Measurements from ENCODE around the gene GARIN5B. TPM values are rescaled to one million over a fixed set of nuclear protein-coding genes. Genes with fewer than 3 reads are reported as not detected.

GARIN5B gene
- total RNA-seq, 1 experiment from 2014 or later, result 0.13 TPM

DNA sequence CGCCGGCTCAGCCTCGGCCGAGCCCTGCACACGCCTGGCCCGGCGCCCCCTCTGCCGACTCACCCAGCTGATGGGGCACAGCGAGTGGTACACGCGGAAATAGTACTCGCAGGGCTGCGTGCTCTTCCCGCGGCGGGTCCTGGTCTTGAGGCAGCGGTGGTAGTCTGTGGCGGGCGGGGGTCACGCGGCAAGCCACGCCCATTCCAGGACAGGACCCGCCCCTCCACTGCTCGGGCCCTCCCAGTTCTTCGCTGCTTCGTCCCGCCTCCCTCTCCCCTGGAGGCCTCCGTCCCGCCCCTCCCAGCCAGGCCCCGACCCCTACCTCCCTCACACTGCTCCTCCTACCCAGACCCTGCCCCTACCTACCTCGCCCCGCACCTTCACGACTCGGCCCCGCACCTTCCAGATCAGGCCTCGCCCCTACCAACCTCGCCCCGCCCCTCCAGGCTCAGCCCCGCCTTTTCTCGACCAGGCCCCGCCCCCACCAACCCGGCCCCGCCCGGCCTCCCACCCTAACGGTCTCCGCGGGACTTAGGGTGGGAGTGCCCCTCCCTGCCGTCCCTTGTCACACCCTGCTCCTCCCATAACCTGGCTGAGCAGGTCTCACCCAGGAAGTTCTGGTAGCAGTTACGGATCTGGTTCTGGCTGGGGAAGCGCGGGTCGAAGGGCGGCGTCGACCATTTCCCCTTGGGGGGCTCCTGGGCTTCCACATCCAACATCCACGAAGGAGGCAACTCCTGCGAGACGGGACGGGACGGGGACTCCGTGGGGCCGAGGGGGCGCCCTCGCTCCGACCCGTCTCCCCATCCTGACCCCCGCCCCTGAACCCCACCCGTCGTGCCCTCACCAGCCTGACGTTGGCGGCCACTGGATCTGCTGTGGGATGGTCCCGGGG is 9.0 kb downstream of the GARIN5B start:
- H3K27me3 Mint-ChIP-seq (ENCODE audit: low read depth), result peaks cover 82% of the 10 kb centered on the region
- peak overlapping the region; percentile 65 for H3K4me2 ChIP-seq (ENCODE audit: insufficient read depth, insufficient read length, low read length)
- no peak overlapping the region for H3K27ac Mint-ChIP-seq
- H2BK5ac ChIP-seq (ENCODE audit: insufficient read length, low read length), result no peak overlapping the region
- H3K9me3 Mint-ChIP-seq, result no peaks in the 10 kb centered on the region; a peak in 1 of 5 replicates
- H3K27ac ChIP-seq (ENCODE audit: insufficient read length, low read depth, low read length), result no peak overlapping the region
- peak overlapping the region; percentile 60 to 85 for H3K4me3 Mint-ChIP-seq
- TF ChIP-seq, protein P1, sequence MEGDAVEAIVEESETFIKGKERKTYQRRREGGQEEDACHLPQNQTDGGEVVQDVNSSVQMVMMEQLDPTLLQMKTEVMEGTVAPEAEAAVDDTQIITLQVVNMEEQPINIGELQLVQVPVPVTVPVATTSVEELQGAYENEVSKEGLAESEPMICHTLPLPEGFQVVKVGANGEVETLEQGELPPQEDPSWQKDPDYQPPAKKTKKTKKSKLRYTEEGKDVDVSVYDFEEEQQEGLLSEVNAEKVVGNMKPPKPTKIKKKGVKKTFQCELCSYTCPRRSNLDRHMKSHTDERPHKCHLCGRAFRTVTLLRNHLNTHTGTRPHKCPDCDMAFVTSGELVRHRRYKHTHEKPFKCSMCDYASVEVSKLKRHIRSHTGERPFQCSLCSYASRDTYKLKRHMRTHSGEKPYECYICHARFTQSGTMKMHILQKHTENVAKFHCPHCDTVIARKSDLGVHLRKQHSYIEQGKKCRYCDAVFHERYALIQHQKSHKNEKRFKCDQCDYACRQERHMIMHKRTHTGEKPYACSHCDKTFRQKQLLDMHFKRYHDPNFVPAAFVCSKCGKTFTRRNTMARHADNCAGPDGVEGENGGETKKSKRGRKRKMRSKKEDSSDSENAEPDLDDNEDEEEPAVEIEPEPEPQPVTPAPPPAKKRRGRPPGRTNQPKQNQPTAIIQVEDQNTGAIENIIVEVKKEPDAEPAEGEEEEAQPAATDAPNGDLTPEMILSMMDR (conservative IDR thresholded peaks at IDR 0.05), result no peak
- no peak overlapping the region for H3K14ac ChIP-seq (ENCODE audit: insufficient read depth, low read length)
- H2AK5ac ChIP-seq (ENCODE audit: insufficient read length, low read length), result no peak overlapping the region
- no peaks in the 10 kb centered on the region for H3K79me2 ChIP-seq (ENCODE audit: insufficient read depth, low read length)
- peak overlapping the region; percentile 54 for H3K18ac ChIP-seq (ENCODE audit: insufficient read length, low read depth, low read length)
- H3K27me3 ChIP-seq (ENCODE audit: insufficient read depth, low read length), result peaks cover 17% of the 10 kb centered on the region; the same call in 1 of the 2 replicates
- H2BK15ac ChIP-seq (ENCODE audit: low read depth, low read length), result no peak overlapping the region
- H3K4me1 Mint-ChIP-seq, result peaks cover 48 to 51% of the 10 kb centered on the region in 2 experiments
- no peak overlapping the region for H4K8ac ChIP-seq (replicated peaks; ENCODE audit: insufficient read length, low read depth, low read length)
- no peaks in the 10 kb centered on the region for H3K9me3 ChIP-seq (ENCODE audit: control insufficient read depth, low read depth, low read length)
- H2BK20ac ChIP-seq (ENCODE audit: low read depth, low read length, poor library complexity, severe bottlenecking), result no peak overlapping the region
- no peaks in the 10 kb centered on the region for H3K79me1 ChIP-seq (ENCODE audit: insufficient read depth, low read depth, low read length, poor library complexity, severe bottlenecking)
- no peak overlapping the region for H3K4ac ChIP-seq (ENCODE audit: low read depth, low read length)
- H3K9ac ChIP-seq (ENCODE audit: extremely low read depth, insufficient read length, low read length), result no peak overlapping the region
- H4K20me1 ChIP-seq (ENCODE audit: control insufficient read depth, insufficient read depth, insufficient read length), result no peaks in the 10 kb centered on the region
- DNase-seq, result peak; percentile 88
- H2BK12ac ChIP-seq (ENCODE audit: insufficient read length, low read depth, low read length), result no peak overlapping the region
- H3T11ph ChIP-seq (ENCODE audit: low read length), result no peak overlapping the region
- no peak overlapping the region for H4K5ac ChIP-seq (ENCODE audit: insufficient read length, low read depth, low read length)
- no peak overlapping the region for H4K91ac ChIP-seq (ENCODE audit: insufficient read length, low read depth, low read length)
- no peak overlapping the region for H3K23ac ChIP-seq (ENCODE audit: insufficient read length, low read depth, low read length)
- no peak overlapping the region for H3K56ac ChIP-seq (ENCODE audit: insufficient read length, low read depth, low read length)
- no peak overlapping the region for H2BK120ac ChIP-seq (ENCODE audit: low read depth, low read length, poor library complexity, severe bottlenecking)
- peaks cover 2 to 31% (median 6%) of the 10 kb centered on the region in 3 experiments; a peak in 5 of 7 replicates for H3K36me3 Mint-ChIP-seq (ENCODE audit: insufficient read depth in 1 of 3, low read depth in 3 of 3)
- no peaks in the 10 kb centered on the region; the same call in 1 of the 2 replicates for H3K4me1 ChIP-seq (ENCODE audit: insufficient read depth, low read length)
- no peak overlapping the region for H2AFZ ChIP-seq (ENCODE audit: low read length)
- H3K23me2 ChIP-seq (ENCODE audit: insufficient read length, low read depth, low read length, poor library complexity, severe bottlenecking), result peaks cover 7% of the 10 kb centered on the region
- WGBS (ENCODE audit: extremely low coverage, insufficient read length, low lambda C conversion rate), result no CpG with 5 or more reads among the region's 72 CpGs
